ENCODE measurements around the gene MAN1C1.
A peak's percentile ranks its signal among the peaks of the same experiment; 100 is the strongest.

MAN1C1 gene

GRCh38 chr1:25818569-25818968 is 202.0 kb downstream of the MAN1C1 start:
- peak overlapping the region; percentile 96 for H3K27ac Mint-ChIP-seq (ENCODE audit: low read depth)
- H3K4me3 Mint-ChIP-seq, result peak overlapping the region; percentile 87

GRCh38 chr1:25819491-25820246 is 203.1 kb downstream of the MAN1C1 start, which contains the start of gene MTFR1L:
Gene MTFR1L, plus strand, starts transcription at chr1:25819954. Its CDS starts 3,151 bp downstream, at chr1:25823105.
- peak; percentile 85 to 87 for DNase-seq (ENCODE audit: low spot score in 2 of 2)
- Mint-ChIP-seq H3K9me3 (no peaks in the 10 kb centered on the region), H3K36me3 (ENCODE audit: insufficient read depth) (peaks cover 25% of the 10 kb centered on the region), H3K27ac (ENCODE audit: low read depth) (peak within 1 kb of the TSS; percentile 96), H3K4me3 (peak within 1 kb of the TSS; percentile 87), H3K4me1 (peaks cover 33% of the 10 kb centered on the region), H3K27me3 (no peaks in the 10 kb centered on the region)
- peak; percentile 82 for ATAC-seq (replicated peaks; ENCODE audit: extremely low read depth, poor library complexity, severe bottlenecking)

More at GRCh38 chr1:25818569-25818968, 202.0 kb downstream of the MAN1C1 start:
- DNase-seq (ENCODE audit: low spot score in 2 of 2) (no peak), ATAC-seq (replicated peaks; ENCODE audit: extremely low read depth, poor library complexity, severe bottlenecking) (no peak)
- peaks cover 33% of the 10 kb centered on the region for H3K4me1 Mint-ChIP-seq
- H3K36me3 Mint-ChIP-seq (ENCODE audit: insufficient read depth), result peaks cover 22% of the 10 kb centered on the region
- H3K27me3 Mint-ChIP-seq, result no peaks in the 10 kb centered on the region
- H3K9me3 Mint-ChIP-seq, result no peaks in the 10 kb centered on the region

- Mint-ChIP-seq H3K4me1 (peaks cover 33% of the 10 kb centered on the region), H3K4me3 (peak overlapping the region; percentile 87)
- peak; percentile 58 to 64 for DNase-seq (ENCODE audit: low spot score in 2 of 2)
Observed at GRCh38 chr1:25820247-25821111, 203.9 kb downstream of the MAN1C1 start.

GRCh38 chr1:25821112-25821476 is 204.5 kb downstream of the MAN1C1 start:
- ATAC-seq (replicated peaks; ENCODE audit: extremely low read depth, poor library complexity, severe bottlenecking) (no peak), DNase-seq (ENCODE audit: low spot score in 2 of 2) (no peak)
- H3K27me3 Mint-ChIP-seq, result no peaks in the 10 kb centered on the region
- H3K36me3 Mint-ChIP-seq (ENCODE audit: insufficient read depth), result peaks cover 27% of the 10 kb centered on the region
- H3K4me3 Mint-ChIP-seq, result peak overlapping the region; percentile 87
- H3K27ac Mint-ChIP-seq (ENCODE audit: low read depth), result peak overlapping the region; percentile 96
- H3K4me1 Mint-ChIP-seq, result peaks cover 33% of the 10 kb centered on the region
- H3K9me3 Mint-ChIP-seq, result no peaks in the 10 kb centered on the region

More at GRCh38 chr1:25820247-25821111, 203.9 kb downstream of the MAN1C1 start:
- Mint-ChIP-seq H3K27ac (ENCODE audit: low read depth) (peak overlapping the region; percentile 96), H3K27me3 (no peaks in the 10 kb centered on the region), H3K36me3 (ENCODE audit: insufficient read depth) (peaks cover 25% of the 10 kb centered on the region), H3K9me3 (no peaks in the 10 kb centered on the region)
- peak; percentile 82 for ATAC-seq (replicated peaks; ENCODE audit: extremely low read depth, poor library complexity, severe bottlenecking)

- Mint-ChIP-seq H3K4me3 (peak overlapping the region; percentile 87), H3K27me3 (no peaks in the 10 kb centered on the region), H3K9me3 (no peaks in the 10 kb centered on the region), H3K27ac (ENCODE audit: low read depth) (no peak overlapping the region), H3K36me3 (ENCODE audit: insufficient read depth) (peaks cover 30% of the 10 kb centered on the region), H3K4me1 (peaks cover 33% of the 10 kb centered on the region)
- ATAC-seq (replicated peaks; ENCODE audit: extremely low read depth, poor library complexity, severe bottlenecking) (no peak), DNase-seq (ENCODE audit: low spot score in 2 of 2) (no peak)
Observed at GRCh38 chr1:25821630-25822091, 205.1 kb downstream of the MAN1C1 start.

GRCh38 chr1:25825605-25826004 is 209.0 kb downstream of the MAN1C1 start:
- Mint-ChIP-seq H3K4me3 (no peak overlapping the region), H3K36me3 (ENCODE audit: insufficient read depth) (peaks cover 40% of the 10 kb centered on the region), H3K27me3 (no peaks in the 10 kb centered on the region), H3K4me1 (peaks cover 14% of the 10 kb centered on the region), H3K9me3 (no peaks in the 10 kb centered on the region), H3K27ac (ENCODE audit: low read depth) (no peak overlapping the region)
- DNase-seq (ENCODE audit: low spot score in 2 of 2), result no peak
- no peak for ATAC-seq (replicated peaks; ENCODE audit: extremely low read depth, poor library complexity, severe bottlenecking)

- DNase-seq (ENCODE audit: low spot score in 2 of 2) (no peak), ATAC-seq (replicated peaks; ENCODE audit: extremely low read depth, poor library complexity, severe bottlenecking) (no peak)
- H3K27ac Mint-ChIP-seq (ENCODE audit: low read depth), result no peak overlapping the region
- peaks cover 46% of the 10 kb centered on the region for H3K36me3 Mint-ChIP-seq (ENCODE audit: insufficient read depth)
- H3K4me1 Mint-ChIP-seq, result peaks cover 4% of the 10 kb centered on the region
- no peaks in the 10 kb centered on the region for H3K9me3 Mint-ChIP-seq
- H3K27me3 Mint-ChIP-seq, result no peaks in the 10 kb centered on the region
- no peak overlapping the region for H3K4me3 Mint-ChIP-seq
Observed at GRCh38 chr1:25826571-25826970, 210.0 kb downstream of the MAN1C1 start.

- peaks cover 57% of the 10 kb centered on the region for H3K36me3 Mint-ChIP-seq (ENCODE audit: insufficient read depth)
- ATAC-seq (replicated peaks; ENCODE audit: extremely low read depth, poor library complexity, severe bottlenecking) (no peak), DNase-seq (ENCODE audit: low spot score in 2 of 2) (no peak)
- H3K27ac Mint-ChIP-seq (ENCODE audit: low read depth), result no peak overlapping the region
- H3K27me3 Mint-ChIP-seq, result no peaks in the 10 kb centered on the region
- no peak overlapping the region for H3K4me3 Mint-ChIP-seq
- no peaks in the 10 kb centered on the region for H3K9me3 Mint-ChIP-seq
- no peaks in the 10 kb centered on the region for H3K4me1 Mint-ChIP-seq
Observed at GRCh38 chr1:25828491-25828890, 211.9 kb downstream of the MAN1C1 start.

GRCh38 chr1:25829046-25829445 is 212.5 kb downstream of the MAN1C1 start:
- DNase-seq (ENCODE audit: low spot score in 2 of 2) (no peak), ATAC-seq (replicated peaks; ENCODE audit: extremely low read depth, poor library complexity, severe bottlenecking) (no peak)
- H3K27ac Mint-ChIP-seq (ENCODE audit: low read depth), result no peak overlapping the region
- H3K27me3 Mint-ChIP-seq, result no peaks in the 10 kb centered on the region
- no peak overlapping the region for H3K4me3 Mint-ChIP-seq
- H3K4me1 Mint-ChIP-seq, result no peaks in the 10 kb centered on the region
- peaks cover 57% of the 10 kb centered on the region for H3K36me3 Mint-ChIP-seq (ENCODE audit: insufficient read depth)
- no peaks in the 10 kb centered on the region for H3K9me3 Mint-ChIP-seq

GRCh38 chr1:25831569-25832196 is 215.1 kb downstream of the MAN1C1 start:
- H3K27ac Mint-ChIP-seq (ENCODE audit: low read depth), result no peak overlapping the region
- H3K36me3 Mint-ChIP-seq (ENCODE audit: insufficient read depth), result peaks cover 54% of the 10 kb centered on the region
- H3K9me3 Mint-ChIP-seq, result no peaks in the 10 kb centered on the region
- no peak overlapping the region for H3K4me3 Mint-ChIP-seq
- DNase-seq (ENCODE audit: low spot score in 2 of 2) (no peak), ATAC-seq (replicated peaks; ENCODE audit: extremely low read depth, poor library complexity, severe bottlenecking) (no peak)
- no peaks in the 10 kb centered on the region for H3K27me3 Mint-ChIP-seq
- no peaks in the 10 kb centered on the region for H3K4me1 Mint-ChIP-seq

- Mint-ChIP-seq H3K36me3 (ENCODE audit: insufficient read depth) (peaks cover 52% of the 10 kb centered on the region), H3K4me1 (no peaks in the 10 kb centered on the region), H3K27ac (ENCODE audit: low read depth) (no peak overlapping the region), H3K27me3 (no peaks in the 10 kb centered on the region), H3K9me3 (no peaks in the 10 kb centered on the region), H3K4me3 (no peak overlapping the region)
- no peak for DNase-seq (ENCODE audit: low spot score in 2 of 2)
- ATAC-seq (replicated peaks; ENCODE audit: extremely low read depth, poor library complexity, severe bottlenecking), result no peak
Observed at GRCh38 chr1:25832336-25833037, 215.9 kb downstream of the MAN1C1 start.

GRCh38 chr1:25833158-25833557 is 216.6 kb downstream of the MAN1C1 start:
- Mint-ChIP-seq H3K27me3 (no peaks in the 10 kb centered on the region), H3K4me1 (no peaks in the 10 kb centered on the region), H3K4me3 (no peak overlapping the region), H3K36me3 (ENCODE audit: insufficient read depth) (peaks cover 51% of the 10 kb centered on the region), H3K27ac (ENCODE audit: low read depth) (no peak overlapping the region), H3K9me3 (no peaks in the 10 kb centered on the region)
- ATAC-seq (replicated peaks; ENCODE audit: extremely low read depth, poor library complexity, severe bottlenecking) (no peak), DNase-seq (ENCODE audit: low spot score in 2 of 2) (no peak)

All from central memory CD8-positive, alpha-beta T cell (primary cell).